Mesothelial cell of epicardium (in vitro differentiated cells): ENCODE results near the gene PTPN18. TPM values are rescaled to one million over a fixed set of nuclear protein-coding genes. Genes with fewer than 3 reads are reported as not detected.

Experiments
- DNase-seq, 2 experiments: peaks; one replicate each; pipeline ENCODE4 v3.0.0; 2021; ENCODE audit warnings: low spot score in 2 of 2; ENCODE audit not compliant: unreplicated experiment in 2 of 2
- H3K27ac Mint-ChIP-seq: 2 replicates; pipeline ENCODE4 v1.8.0; 2021; ENCODE audit warnings: mixed read lengths
- H3K27me3 Mint-ChIP-seq: 2 replicates; pipeline ENCODE4 v1.8.0; 2021; ENCODE audit warnings: low read depth, mixed read lengths
- H3K36me3 Mint-ChIP-seq: 2 replicates; pipeline ENCODE4 v1.8.0; 2021; ENCODE audit warnings: mixed read lengths
- H3K4me1 Mint-ChIP-seq: 2 replicates; pipeline ENCODE4 v1.8.0; 2021; ENCODE audit warnings: mixed read lengths
- H3K4me3 Mint-ChIP-seq: 2 replicates; pipeline ENCODE4 v1.8.0; 2021; ENCODE audit warnings: mild to moderate bottlenecking, moderate library complexity, mixed read lengths
- H3K9me3 Mint-ChIP-seq: 2 replicates; pipeline ENCODE4 v1.8.0; 2021; ENCODE audit warnings: mixed read lengths
- CTCF ChIP-seq: fragments of 200-600 bp; sonication (generic); IDR thresholded peaks from one replicate; pipeline ENCODE4 v1.5.0; 2021; ENCODE audit warnings: antibody characterized with exemption; ENCODE audit not compliant: unreplicated experiment
- total RNA-seq: library from RNA; stranded (reverse); gene quantifications from 3 replicates; pipeline ENCODE4 v1.2.1, GENCODE V29; 2021

The PTPN18 gene
- total RNA-seq, 1 donor from 2014 or later: 20.1 TPM

- no peak for TF ChIP-seq CTCF
- Mint-ChIP-seq H3K4me1 (no peaks in the 10 kb centered on the region), H3K27me3 (peaks cover 15% of the 10 kb centered on the region), H3K27ac (no peak overlapping the region), H3K4me3 (no peak overlapping the region), H3K36me3 (no peaks in the 10 kb centered on the region), H3K9me3 (no peaks in the 10 kb centered on the region)
- DNase-seq: no peak
Observed at GRCh38 chr2:130316596-130316995, 39.3 kb upstream of the PTPN18 start.

GRCh38 chr2:130318906-130319305 lies 37.0 kb upstream of the PTPN18 start:
- peaks cover 20% of the 10 kb centered on the region for H3K27me3 Mint-ChIP-seq
- H3K36me3 Mint-ChIP-seq: no peaks in the 10 kb centered on the region
- no peaks in the 10 kb centered on the region for H3K9me3 Mint-ChIP-seq
- no peak overlapping the region for H3K4me3 Mint-ChIP-seq
- H3K27ac Mint-ChIP-seq: no peak overlapping the region
- DNase-seq: no peak
- H3K4me1 Mint-ChIP-seq: no peaks in the 10 kb centered on the region
- TF ChIP-seq CTCF: no peak

- Mint-ChIP-seq H3K27me3 (peaks cover 22% of the 10 kb centered on the region), H3K4me3 (no peak overlapping the region), H3K4me1 (no peaks in the 10 kb centered on the region), H3K9me3 (no peaks in the 10 kb centered on the region), H3K36me3 (no peaks in the 10 kb centered on the region), H3K27ac (no peak overlapping the region)
- TF ChIP-seq CTCF: no peak
- DNase-seq: no peak
Observed at GRCh38 chr2:130319536-130319935, 36.3 kb upstream of the PTPN18 start.

- DNase-seq: peak in 1 of 2 experiments; percentile 64
- H3K36me3 Mint-ChIP-seq: no peaks in the 10 kb centered on the region
- H3K27me3 Mint-ChIP-seq: peaks cover 45% of the 10 kb centered on the region
- TF ChIP-seq CTCF: peak; percentile 18
- no peaks in the 10 kb centered on the region for H3K9me3 Mint-ChIP-seq
- peak overlapping the region; percentile 59 for H3K4me3 Mint-ChIP-seq
- peak overlapping the region; percentile 18 for H3K27ac Mint-ChIP-seq
- peaks cover 14% of the 10 kb centered on the region for H3K4me1 Mint-ChIP-seq
Observed at GRCh38 chr2:130327703-130328527, 27.9 kb upstream of the PTPN18 start.

GRCh38 chr2:130328710-130329109 lies 27.1 kb upstream of the PTPN18 start:
- no peaks in the 10 kb centered on the region for H3K36me3 Mint-ChIP-seq
- H3K9me3 Mint-ChIP-seq: no peaks in the 10 kb centered on the region
- no peak for TF ChIP-seq CTCF
- DNase-seq: no peak
- peaks cover 39% of the 10 kb centered on the region for H3K27me3 Mint-ChIP-seq
- peak overlapping the region; percentile 18 for H3K27ac Mint-ChIP-seq
- H3K4me1 Mint-ChIP-seq: peaks cover 14% of the 10 kb centered on the region
- peak overlapping the region; percentile 59 for H3K4me3 Mint-ChIP-seq
